ENCODE results near the gene SANBR. TPM values are rescaled to one million over a fixed set of nuclear protein-coding genes. Genes with fewer than 3 reads are reported as not detected.

Gene SANBR
- total RNA-seq, 6 donors from 2014 or later: 7.3 to 40.3 (median 9.0) TPM

DNA sequence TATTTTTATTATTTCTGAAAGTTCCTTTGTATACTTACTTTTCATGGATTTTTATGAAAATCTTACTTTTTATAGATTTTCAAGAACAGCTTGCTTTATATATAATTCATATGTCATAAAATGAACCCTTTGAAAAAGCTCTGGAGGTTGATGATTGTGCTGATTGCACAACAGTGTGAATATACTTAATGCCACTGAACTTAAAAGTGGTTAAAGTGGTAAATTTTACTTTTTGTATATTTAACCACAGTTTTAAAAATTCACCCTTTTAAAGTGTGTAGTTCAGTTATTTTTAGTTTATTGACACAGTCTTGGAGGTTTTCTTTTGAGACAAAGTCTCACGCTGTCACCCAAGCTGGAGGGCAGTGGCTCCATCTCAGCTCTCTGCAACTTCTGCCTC lies 8.4 kb downstream of the SANBR start:
- H3K27me3 ChIP-seq: no peaks in the 10 kb centered on the region
- TF ChIP-seq POLR2AphosphoS5 (IDR thresholded peaks at IDR 0.05) (no peak), POLR2A (IDR thresholded peaks at IDR 0.05) (no peak), EP300 (IDR thresholded peaks at IDR 0.05) (no peak)
- TF ChIP-seq, protein P1, sequence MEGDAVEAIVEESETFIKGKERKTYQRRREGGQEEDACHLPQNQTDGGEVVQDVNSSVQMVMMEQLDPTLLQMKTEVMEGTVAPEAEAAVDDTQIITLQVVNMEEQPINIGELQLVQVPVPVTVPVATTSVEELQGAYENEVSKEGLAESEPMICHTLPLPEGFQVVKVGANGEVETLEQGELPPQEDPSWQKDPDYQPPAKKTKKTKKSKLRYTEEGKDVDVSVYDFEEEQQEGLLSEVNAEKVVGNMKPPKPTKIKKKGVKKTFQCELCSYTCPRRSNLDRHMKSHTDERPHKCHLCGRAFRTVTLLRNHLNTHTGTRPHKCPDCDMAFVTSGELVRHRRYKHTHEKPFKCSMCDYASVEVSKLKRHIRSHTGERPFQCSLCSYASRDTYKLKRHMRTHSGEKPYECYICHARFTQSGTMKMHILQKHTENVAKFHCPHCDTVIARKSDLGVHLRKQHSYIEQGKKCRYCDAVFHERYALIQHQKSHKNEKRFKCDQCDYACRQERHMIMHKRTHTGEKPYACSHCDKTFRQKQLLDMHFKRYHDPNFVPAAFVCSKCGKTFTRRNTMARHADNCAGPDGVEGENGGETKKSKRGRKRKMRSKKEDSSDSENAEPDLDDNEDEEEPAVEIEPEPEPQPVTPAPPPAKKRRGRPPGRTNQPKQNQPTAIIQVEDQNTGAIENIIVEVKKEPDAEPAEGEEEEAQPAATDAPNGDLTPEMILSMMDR (IDR thresholded peaks at IDR 0.05): no peak
- H3K36me3 ChIP-seq: peaks cover 0 to 56% (median 28%) of the 10 kb centered on the region in 4 donors
- DNase-seq: no peak
- H3K4me3 ChIP-seq: no peak overlapping the region
- no peaks in the 10 kb centered on the region for H3K4me1 ChIP-seq
- H3K27ac ChIP-seq: no peak overlapping the region
- WGBS, 2 donors: 95 to 100% methylated on average over 1 of the region's 1 CpG
- H3K9me3 ChIP-seq: no peaks in the 10 kb centered on the region
- ATAC-seq (ENCODE audit: low FRiP score in 2 of 2): no peak

- no peak for DNase-seq
- H3K27ac ChIP-seq: no peak overlapping the region
- 95 to 100% methylated on average over 1 of the region's 1 CpG for WGBS, 2 donors
- H3K27me3 ChIP-seq: no peaks in the 10 kb centered on the region
- no peak for TF ChIP-seq EP300 (IDR thresholded peaks at IDR 0.05)
- no peak for TF ChIP-seq POLR2A (IDR thresholded peaks at IDR 0.05)
- TF ChIP-seq, protein P1 (IDR thresholded peaks at IDR 0.05): no peak
- TF ChIP-seq POLR2AphosphoS5 (IDR thresholded peaks at IDR 0.05): no peak
- ATAC-seq (ENCODE audit: low FRiP score in 2 of 2): no peak
- H3K9me3 ChIP-seq: no peaks in the 10 kb centered on the region
- no peaks in the 10 kb centered on the region for H3K4me1 ChIP-seq
- no peak overlapping the region for H3K4me3 ChIP-seq
- H3K36me3 ChIP-seq: peaks cover 0 to 44% (median 14%) of the 10 kb centered on the region in 4 donors
Observed at GRCh38 chr2:61085883-61086282, 20.2 kb downstream of the SANBR start.

DNA sequence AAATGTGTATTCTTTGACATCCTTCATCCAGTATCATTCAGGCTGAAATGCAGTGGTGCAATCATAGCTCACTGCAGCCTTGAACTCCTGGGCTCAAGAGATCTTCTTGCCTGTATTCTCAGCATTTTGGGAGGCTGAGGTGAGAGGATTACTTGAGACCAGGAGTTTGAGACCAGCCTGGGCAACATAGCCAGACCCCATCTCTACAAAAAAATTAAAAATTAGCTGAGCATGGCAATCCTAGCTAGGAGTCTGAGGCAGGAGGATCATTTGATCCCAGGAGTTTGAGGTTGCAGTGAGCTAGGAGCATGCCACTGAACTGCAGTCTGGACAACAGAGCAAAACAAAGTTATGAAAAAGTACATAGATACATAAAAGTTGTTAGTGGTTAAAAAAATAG lies 24.1 kb downstream of the SANBR start:
- ATAC-seq (ENCODE audit: low FRiP score in 2 of 2) (no peak), DNase-seq (no peak)
- Histone ChIP-seq H3K9me3 (no peaks in the 10 kb centered on the region), H3K4me1 (no peaks in the 10 kb centered on the region), H3K4me3 (no peak overlapping the region), H3K27me3 (no peaks in the 10 kb centered on the region), H3K27ac (no peak overlapping the region), H3K36me3 (peaks cover 0 to 38% (median 11%) of the 10 kb centered on the region in 4 donors)
- TF ChIP-seq, protein P1 (IDR thresholded peaks at IDR 0.05): no peak
- TF ChIP-seq POLR2A (IDR thresholded peaks at IDR 0.05) (no peak), POLR2AphosphoS5 (IDR thresholded peaks at IDR 0.05) (no peak), EP300 (IDR thresholded peaks at IDR 0.05) (no peak)

DNA sequence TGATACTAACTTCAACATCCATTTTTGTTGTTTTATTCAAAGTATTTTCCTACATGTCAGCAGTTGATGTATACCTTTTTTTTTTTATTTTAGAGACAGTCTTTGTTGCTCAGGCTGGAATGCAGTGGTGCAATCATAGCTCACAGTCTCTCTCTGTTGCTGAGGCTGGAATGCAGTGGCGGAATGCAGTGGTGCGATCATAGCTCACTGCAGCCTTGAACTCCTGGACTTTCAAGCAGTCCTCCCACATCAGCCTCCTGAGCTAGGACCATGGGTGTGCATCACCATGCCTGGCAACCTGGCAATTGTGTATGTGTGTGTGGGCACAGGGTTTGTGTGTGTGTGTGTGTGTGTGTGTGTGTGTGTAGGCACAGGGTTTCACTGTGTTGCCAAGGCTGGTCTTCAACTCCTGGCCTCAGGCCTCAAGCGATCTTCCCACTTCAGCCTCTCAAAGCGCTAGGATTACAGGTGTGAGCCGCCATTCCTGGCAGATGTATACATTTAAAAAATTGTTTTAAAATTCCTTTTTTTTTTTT lies 24.8 kb downstream of the SANBR start:
- no peaks in the 10 kb centered on the region for H3K4me1 ChIP-seq
- H3K9me3 ChIP-seq: no peaks in the 10 kb centered on the region
- DNase-seq (no peak), ATAC-seq (ENCODE audit: low FRiP score in 2 of 2) (no peak)
- H3K27ac ChIP-seq: no peak overlapping the region
- H3K36me3 ChIP-seq: peaks cover 0 to 36% (median 9%) of the 10 kb centered on the region in 4 donors
- H3K4me3 ChIP-seq: no peak overlapping the region
- TF ChIP-seq POLR2AphosphoS5 (IDR thresholded peaks at IDR 0.05) (no peak), EP300 (IDR thresholded peaks at IDR 0.05) (no peak), POLR2A (IDR thresholded peaks at IDR 0.05) (no peak)
- TF ChIP-seq, protein P1 (IDR thresholded peaks at IDR 0.05): no peak
- H3K27me3 ChIP-seq: no peaks in the 10 kb centered on the region
- 90 to 97% methylated on average over 5 of the region's 5 CpGs for WGBS, 2 donors

DNA sequence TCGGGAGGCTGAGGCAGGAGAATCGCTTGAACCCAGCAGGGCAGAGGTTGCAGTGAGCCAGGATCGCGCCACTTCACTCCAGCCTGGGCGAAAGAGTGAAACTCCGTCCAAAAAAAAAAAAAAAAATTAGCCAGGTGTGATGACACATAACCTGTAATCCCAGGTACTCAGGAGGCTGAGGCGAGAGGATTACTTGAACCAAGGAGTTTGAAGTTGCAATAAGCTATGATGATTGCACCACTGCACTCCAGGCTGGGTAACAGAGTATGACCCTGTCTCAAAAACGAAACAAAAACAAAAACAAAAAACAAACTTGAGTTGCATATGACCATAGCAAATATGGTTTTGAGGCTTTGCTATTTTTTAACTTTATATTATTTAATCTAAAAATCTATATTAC lies 25.8 kb downstream of the SANBR start:
- H3K9me3 ChIP-seq: no peaks in the 10 kb centered on the region
- H3K27ac ChIP-seq: no peak overlapping the region
- H3K36me3 ChIP-seq: peaks cover 0 to 31% (median 9%) of the 10 kb centered on the region in 4 donors
- no peak overlapping the region for H3K4me3 ChIP-seq
- DNase-seq: no peak
- no peak for ATAC-seq (ENCODE audit: low FRiP score in 2 of 2)
- 85 to 92% methylated on average over 8 of the region's 8 CpGs for WGBS, 2 donors
- no peaks in the 10 kb centered on the region for H3K27me3 ChIP-seq
- no peak for TF ChIP-seq POLR2A (IDR thresholded peaks at IDR 0.05)
- no peak for TF ChIP-seq POLR2AphosphoS5 (IDR thresholded peaks at IDR 0.05)
- TF ChIP-seq, protein P1 (IDR thresholded peaks at IDR 0.05): no peak
- TF ChIP-seq EP300 (IDR thresholded peaks at IDR 0.05): no peak
- no peaks in the 10 kb centered on the region for H3K4me1 ChIP-seq

Data from upper lobe of left lung (tissue), 6 donors.